K562 (cell line): Measurements from ENCODE around the gene KCNH2. TPM values are rescaled to one million over a fixed set of nuclear protein-coding genes. Genes with fewer than 3 reads are reported as not detected.

Experiments
- ATF6 ChIP-seq: sonication (generic); formaldehyde crosslinking; IDR thresholded peaks from 2 replicates; pipeline ENCODE4 v1.4.0; 2020; ENCODE audit warnings: mild to moderate bottlenecking, missing genetic modification reagents
- CEBPB ChIP-seq: fragments of 450-650 bp; IDR thresholded peaks from 2 replicates; pipeline ENCODE4 v1.6.1; 2016; ENCODE audit warnings: missing genetic modification characterization, missing compliant biosample characterization
- E2F3 ChIP-seq: fragments of 250-450 bp; sonication (Bioruptor Pico); IDR thresholded peaks from 2 replicates; pipeline ENCODE4 v1.4.0; 2020; ENCODE audit warnings: mild to moderate bottlenecking
- E2F6 ChIP-seq, 2 experiments: IDR thresholded peaks; 2 replicates each; pipeline ENCODE4 v1.6.1; 2011; ENCODE audit warnings: borderline replicate concordance in 1 of 2, control low read depth in 1 of 2, low read depth in 1 of 2, low read length in 1 of 2, mild to moderate bottlenecking in 1 of 2, mixed read lengths in 1 of 2, moderate library complexity in 1 of 2; ENCODE audit not compliant: insufficient read depth in 1 of 2, insufficient read length in 1 of 2, poor library complexity in 1 of 2, severe bottlenecking in 1 of 2; ENCODE audit errors: extremely low read depth in 1 of 2
- ETV5 ChIP-seq: sonication (generic); formaldehyde crosslinking; IDR thresholded peaks from 2 replicates; pipeline ENCODE4 v1.4.0; 2020; ENCODE audit warnings: low read depth, mild to moderate bottlenecking, missing genetic modification reagents
- GATAD2A ChIP-seq: fragments of 450-650 bp; IDR thresholded peaks from 2 replicates; pipeline ENCODE4 v1.6.1; 2017
- HDAC1 ChIP-seq, 2 experiments: fragments of 450-650 bp; IDR thresholded peaks; 2 replicates each; pipeline ENCODE4 v1.6.1; 2016 to 2017; ENCODE audit warnings: inconsistent platforms in 1 of 2, mild to moderate bottlenecking in 1 of 2, moderate library complexity in 1 of 2
- MYC ChIP-seq, 2 experiments: fragments of 250-450 bp in 1 of 2; sonication (Bioruptor Pico) in 1 of 2; IDR thresholded peaks; 2 replicates each; pipeline versions ENCODE4 v1.5.1 to v1.6.1; 2012 to 2021; ENCODE audit warnings: low read depth in 2 of 2, borderline replicate concordance in 1 of 2, improper control_type of control experiment in 1 of 2, low read length in 1 of 2, mild to moderate bottlenecking in 1 of 2, moderate library complexity in 1 of 2
- NONO ChIP-seq, 2 experiments: fragments of 200-400 bp in 1 of 2; fragments of 450-650 bp in 1 of 2; formaldehyde crosslinking in 1 of 2; IDR thresholded peaks; 2 replicates each; pipeline ENCODE4 v1.6.1; 2017; ENCODE audit warnings: low read depth in 2 of 2, mild to moderate bottlenecking in 2 of 2, moderate library complexity in 2 of 2, low read length in 1 of 2
- ZNF41 ChIP-seq: fragments of 250-450 bp; sonication (Bioruptor Pico); conservative IDR thresholded peaks from 2 replicates; pipeline ENCODE4 v1.4.0; 2020; ENCODE audit warnings: mild to moderate bottlenecking
- ZNF668 ChIP-seq: fragments of 250-450 bp; sonication (Bioruptor Pico); IDR thresholded peaks from 2 replicates; pipeline ENCODE4 v1.8.0; 2022; ENCODE audit warnings: mild to moderate bottlenecking, inconsistent platforms
- polyA plus RNA-seq, 8 experiments: library from polyadenylated mRNA; depleted of rRNA in 4 of 8; stranded (reverse) in 5 of 8; unstranded in 3 of 8; fragments of >200 nt; fragmentation: Nextera tagmentation in 2 of 8; fragmentation: Illumina TruSeq in 1 of 8; extraction: Ambion mirVana in 2 of 8; extraction: Trizol in 1 of 8; gene quantifications; 2 replicates each; pipeline versions ENCODE4 v1.2.1 to v1.2.3, GENCODE V29; 2011 to 2014; ENCODE audit warnings: inconsistent platforms in 1 of 8, missing spikeins in 1 of 8
- total RNA-seq, 7 experiments: library from RNA; depleted of rRNA in 6 of 7; stranded (reverse); fragments of >200 nt in 6 of 7; fragmentation: Illumina TruSeq in 2 of 7; extraction: Trizol in 2 of 7; gene quantifications; 2 replicates each; pipeline versions ENCODE4 v1.2.1 to v1.2.3, GENCODE V29; 2011 to 2021; ENCODE audit warnings: low replicate concordance in 1 of 7
- TF ChIP-seq, protein P1 (sequence below), 3 experiments: fragments of 200-800 bp in 1 of 3; fragments of 250-450 bp in 1 of 3; fragments of 450-650 bp in 1 of 3; sonication (Bioruptor Pico) in 1 of 3; sonication (Bioruptor generic) in 1 of 3; formaldehyde crosslinking in 1 of 3; IDR thresholded peaks; 2 replicates each; pipeline versions ENCODE4 v1.6.1 to v1.8.0; 2016 to 2022; ENCODE audit warnings: mild to moderate bottlenecking in 2 of 3, missing genetic modification characterization in 2 of 3, missing compliant biosample characterization in 1 of 3, moderate library complexity in 1 of 3
- TF ChIP-seq, protein P2 (sequence below): fragments of 150-350 bp; IDR thresholded peaks from 2 replicates; pipeline ENCODE4 v1.6.1; 2014; ENCODE audit warnings: low read depth, mild to moderate bottlenecking, low read length, borderline replicate concordance

KCNH2 gene
- total and polyA plus RNA-seq, 9 of the 15 experiments (the other 6 are each of a cell fraction or from before 2014, with no cell fraction given), result 18.1 to 368 (median 218) TPM

- TF ChIP-seq E2F3 (CRISPR knock-in tag) (0 out of 2 replicates have a peak, but pooled peaks have one; percentile 10), HDAC1 (IDR thresholded peaks at IDR 0.05) (peak in 1 of 2 experiments; percentile 47; a peak in 1 of 4 replicates), NONO (IDR thresholded peaks at IDR 0.05; ENCODE audit: low read depth in 2 of 2, low read length in 1 of 2) (peak in 1 of 2 experiments; percentile 84; a peak in 2 of 4 replicates), MYC (IDR thresholded peaks at IDR 0.05; ENCODE audit: low read depth, low read length) (peak; percentile 29), MYC (CRISPR knock-in tag; IDR thresholded peaks at IDR 0.05; ENCODE audit: borderline replicate concordance, low read depth) (no peak), ETV5 (CRISPR knock-in tag) (peak; percentile 54; the same call in 1 of the 2 replicates), GATAD2A (0 out of 2 replicates have a peak, but pooled peaks have one; percentile 28), E2F6 (IDR thresholded peaks at IDR 0.05; ENCODE audit: borderline replicate concordance in 1 of 2, extremely low read depth in 1 of 2, insufficient read depth in 1 of 2, insufficient read length in 1 of 2, low read depth in 1 of 2, low read length in 1 of 2, poor library complexity in 1 of 2, severe bottlenecking in 1 of 2) (peak in 1 of 2 experiments; percentile 13), ZNF41 (no peak), ATF6 (CRISPR knock-in tag) (peak; percentile 82; the same call in 1 of the 2 replicates), ZNF668 (CRISPR knock-in tag) (no peak), CEBPB (tag) (peak; percentile 47)
- TF ChIP-seq, protein P1, sequence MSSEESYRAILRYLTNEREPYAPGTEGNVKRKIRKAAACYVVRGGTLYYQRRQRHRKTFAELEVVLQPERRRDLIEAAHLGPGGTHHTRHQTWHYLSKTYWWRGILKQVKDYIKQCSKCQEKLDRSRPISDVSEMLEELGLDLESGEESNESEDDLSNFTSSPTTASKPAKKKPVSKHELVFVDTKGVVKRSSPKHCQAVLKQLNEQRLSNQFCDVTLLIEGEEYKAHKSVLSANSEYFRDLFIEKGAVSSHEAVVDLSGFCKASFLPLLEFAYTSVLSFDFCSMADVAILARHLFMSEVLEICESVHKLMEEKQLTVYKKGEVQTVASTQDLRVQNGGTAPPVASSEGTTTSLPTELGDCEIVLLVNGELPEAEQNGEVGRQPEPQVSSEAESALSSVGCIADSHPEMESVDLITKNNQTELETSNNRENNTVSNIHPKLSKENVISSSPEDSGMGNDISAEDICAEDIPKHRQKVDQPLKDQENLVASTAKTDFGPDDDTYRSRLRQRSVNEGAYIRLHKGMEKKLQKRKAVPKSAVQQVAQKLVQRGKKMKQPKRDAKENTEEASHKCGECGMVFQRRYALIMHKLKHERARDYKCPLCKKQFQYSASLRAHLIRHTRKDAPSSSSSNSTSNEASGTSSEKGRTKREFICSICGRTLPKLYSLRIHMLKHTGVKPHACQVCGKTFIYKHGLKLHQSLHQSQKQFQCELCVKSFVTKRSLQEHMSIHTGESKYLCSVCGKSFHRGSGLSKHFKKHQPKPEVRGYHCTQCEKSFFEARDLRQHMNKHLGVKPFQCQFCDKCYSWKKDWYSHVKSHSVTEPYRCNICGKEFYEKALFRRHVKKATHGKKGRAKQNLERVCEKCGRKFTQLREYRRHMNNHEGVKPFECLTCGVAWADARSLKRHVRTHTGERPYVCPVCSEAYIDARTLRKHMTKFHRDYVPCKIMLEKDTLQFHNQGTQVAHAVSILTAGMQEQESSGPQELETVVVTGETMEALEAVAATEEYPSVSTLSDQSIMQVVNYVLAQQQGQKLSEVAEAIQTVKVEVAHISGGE (CRISPR knock-in tag; IDR thresholded peaks at IDR 0.05), result 0 out of 6 replicates have a peak, but pooled peaks of 1 of the 3 experiments have one; percentile 41
- TF ChIP-seq, protein P2, sequence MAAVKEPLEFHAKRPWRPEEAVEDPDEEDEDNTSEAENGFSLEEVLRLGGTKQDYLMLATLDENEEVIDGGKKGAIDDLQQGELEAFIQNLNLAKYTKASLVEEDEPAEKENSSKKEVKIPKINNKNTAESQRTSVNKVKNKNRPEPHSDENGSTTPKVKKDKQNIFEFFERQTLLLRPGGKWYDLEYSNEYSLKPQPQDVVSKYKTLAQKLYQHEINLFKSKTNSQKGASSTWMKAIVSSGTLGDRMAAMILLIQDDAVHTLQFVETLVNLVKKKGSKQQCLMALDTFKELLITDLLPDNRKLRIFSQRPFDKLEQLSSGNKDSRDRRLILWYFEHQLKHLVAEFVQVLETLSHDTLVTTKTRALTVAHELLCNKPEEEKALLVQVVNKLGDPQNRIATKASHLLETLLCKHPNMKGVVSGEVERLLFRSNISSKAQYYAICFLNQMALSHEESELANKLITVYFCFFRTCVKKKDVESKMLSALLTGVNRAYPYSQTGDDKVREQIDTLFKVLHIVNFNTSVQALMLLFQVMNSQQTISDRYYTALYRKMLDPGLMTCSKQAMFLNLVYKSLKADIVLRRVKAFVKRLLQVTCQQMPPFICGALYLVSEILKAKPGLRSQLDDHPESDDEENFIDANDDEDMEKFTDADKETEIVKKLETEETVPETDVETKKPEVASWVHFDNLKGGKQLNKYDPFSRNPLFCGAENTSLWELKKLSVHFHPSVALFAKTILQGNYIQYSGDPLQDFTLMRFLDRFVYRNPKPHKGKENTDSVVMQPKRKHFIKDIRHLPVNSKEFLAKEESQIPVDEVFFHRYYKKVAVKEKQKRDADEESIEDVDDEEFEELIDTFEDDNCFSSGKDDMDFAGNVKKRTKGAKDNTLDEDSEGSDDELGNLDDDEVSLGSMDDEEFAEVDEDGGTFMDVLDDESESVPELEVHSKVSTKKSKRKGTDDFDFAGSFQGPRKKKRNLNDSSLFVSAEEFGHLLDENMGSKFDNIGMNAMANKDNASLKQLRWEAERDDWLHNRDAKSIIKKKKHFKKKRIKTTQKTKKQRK, result no peak
Observed at GRCh38 chr7:150996376-150997074, 18.4 kb upstream of the KCNH2 start (continued).
